NCI-H446 treated with DMSO at 0.1 percent for 48 hours (cell line): ENCODE measurements around the gene B9D1.
A peak's percentile ranks its signal among the peaks of the same experiment; 100 is the strongest.

Experiments
- DNase-seq: peaks from one replicate; lab custom pipeline; 2025; lab: John Stamatoyannopoulos, UW

B9D1 gene

GRCh38 chr17:19376811-19377210 is 14.3 kb upstream of the B9D1 start:
- no peak for DNase-seq

- DNase-seq, result no peak
These were observed 13.2 kb upstream of the B9D1 start for GRCh38 chr17:19375732-19376131.

GRCh38 chr17:19374136-19374535 is 11.6 kb upstream of the B9D1 start:
- no peak for DNase-seq

- DNase-seq, result no peak
These were observed 10.5 kb upstream of the B9D1 start for GRCh38 chr17:19372866-19373504.

- DNase-seq, result no peak
These were observed 9.9 kb upstream of the B9D1 start for GRCh38 chr17:19372439-19372838.

GRCh38 chr17:19372011-19372370 is 9.5 kb upstream of the B9D1 start:
- DNase-seq, result no peak

GRCh38 chr17:19371259-19372010 is 8.9 kb upstream of the B9D1 start:
- no peak for DNase-seq

GRCh38 chr17:19370493-19370960 is 8.0 kb upstream of the B9D1 start:
- no peak for DNase-seq

GRCh38 chr17:19369846-19370492 is 7.4 kb upstream of the B9D1 start:
- DNase-seq, result no peak

- DNase-seq, result no peak
These were observed 6.7 kb upstream of the B9D1 start for GRCh38 chr17:19369107-19369778.

GRCh38 chr17:19368229-19368628 is 5.7 kb upstream of the B9D1 start:
- DNase-seq, result no peak

GRCh38 chr17:19366637-19366972 is 4.1 kb upstream of the B9D1 start:
- DNase-seq, result no peak

- no peak for DNase-seq
These were observed 3.5 kb upstream of the B9D1 start for GRCh38 chr17:19365833-19366636.

GRCh38 chr17:19365499-19365817 is 2.9 kb upstream of the B9D1 start:
- DNase-seq, result no peak

- peak; percentile 72 for DNase-seq
These were observed 2.4 kb upstream of the B9D1 start for GRCh38 chr17:19364699-19365498.

GRCh38 chr17:19363460-19364035 is 1.0 kb upstream of the B9D1 start:
- DNase-seq, result no peak

GRCh38 chr17:19363114-19363438 is 553 bp upstream of the B9D1 start:
- DNase-seq, result no peak

- no peak for DNase-seq
These were observed 613 bp downstream of the B9D1 start for GRCh38 chr17:19361944-19362276.

GRCh38 chr17:19361326-19361725 is 1.2 kb downstream of the B9D1 start:
- no peak for DNase-seq

GRCh38 chr17:19360772-19361171 is 1.8 kb downstream of the B9D1 start:
- no peak for DNase-seq

- no peak for DNase-seq
These were observed 2.7 kb downstream of the B9D1 start for GRCh38 chr17:19359856-19360255.
